Spleen (tissue), 7 donors: Measurements from ENCODE around the gene SLC6A7.

ENCODE experiments used
- CTCF ChIP-seq, 11 experiments: fragments of 200-600 bp in 7 of 11; fragments of 450-650 bp in 4 of 11; sonication (generic) in 4 of 11; IDR thresholded peaks in 8 of 11; conservative IDR thresholded peaks in 3 of 11; 1 replicate in 7 of 11; 2 replicates in 4 of 11; pipeline versions ENCODE4 v1.4.0 to v1.8.0; 2016 to 2021; ENCODE audit warnings: antibody characterized with exemption in 11 of 11, inconsistent platforms in 4 of 11, mild to moderate bottlenecking in 1 of 11
- POLR2A ChIP-seq, 3 donors: fragments of 450-650 bp; IDR thresholded peaks; one replicate each; pipeline ENCODE4 v1.5.1; 2017; ENCODE audit warnings: antibody characterized with exemption in 3 of 3, mild to moderate bottlenecking in 1 of 3
- donor health status: DM: no; HTN: no; CAD: no; lungs with moderate emphysema.
- donor health status: DM: no; HTN: no; CAD: no.
- donor health status: DM: no; HTN: no; CAD: no.

GRCh38 chr5:150180241-150181026 lies 9.4 kb upstream of the SLC6A7 start:
- TF ChIP-seq CTCF (IDR thresholded peaks at IDR 0.05 in 8 of 11, conservative IDR thresholded peaks at IDR 0.05 in 3 of 11) (no peak), POLR2A (IDR thresholded peaks at IDR 0.05) (no peak)
